LNCaP clone FGC (cell line): ENCODE data around the gene SLIRP.
"Not testable (repeated sequence)": the region's sequence is repeated elsewhere in the genome, so short reads cannot be mapped to it uniquely, and the experiment has no call there.

Experiments
- DNase-seq: peaks from one replicate; pipeline ENCODE4 v3.0.0-alpha.2; 2011; ENCODE audit warnings: low read depth
- H3K4me3 ChIP-seq: 2 replicates; pipeline ENCODE4 v1.5.1; 2011; ENCODE audit warnings: mild to moderate bottlenecking, low read depth, low read length, control low read depth
- CTCF ChIP-seq: IDR thresholded peaks from 2 replicates; pipeline ENCODE4 v1.5.1; 2012; ENCODE audit warnings: mild to moderate bottlenecking; ENCODE audit not compliant: control insufficient read depth, insufficient read depth; ENCODE audit errors: extremely low read depth

SLIRP gene

DNA sequence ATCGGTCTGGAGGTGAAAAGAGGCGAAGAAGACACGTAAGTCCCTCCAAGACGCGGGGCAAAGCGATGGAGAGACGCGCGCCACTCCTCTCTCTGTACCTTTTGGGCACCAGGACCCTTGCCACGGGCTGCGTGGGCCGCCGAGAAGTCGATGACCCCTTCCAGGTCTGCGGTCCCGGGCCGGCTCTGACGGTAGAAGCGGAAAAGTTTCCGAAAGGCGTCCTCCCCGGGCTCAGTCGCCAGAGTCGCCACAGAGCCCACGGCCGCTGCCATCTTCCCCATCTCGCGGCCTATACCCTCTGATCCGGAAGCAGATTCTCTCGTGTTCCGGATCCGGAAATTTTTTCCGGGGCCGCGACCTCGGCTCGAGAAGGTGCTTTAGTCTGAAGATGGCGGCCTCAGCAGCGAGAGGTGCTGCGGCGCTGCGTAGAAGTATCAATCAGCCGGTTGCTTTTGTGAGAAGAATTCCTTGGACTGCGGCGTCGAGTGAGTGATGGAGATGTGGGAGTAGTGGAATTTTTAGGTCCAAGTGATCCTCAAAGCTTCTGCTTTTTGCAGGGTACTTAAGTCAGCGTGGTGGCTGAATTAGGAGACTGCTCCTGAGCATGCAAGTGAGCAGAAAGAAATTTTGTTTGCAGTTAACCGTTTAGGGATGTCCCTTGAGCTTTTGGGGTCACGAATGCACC lies at the start of gene SLIRP, which contains the start of gene ALKBH1:
TSS of gene SLIRP (plus strand) at position 380 of the 685 bp plus-strand sequence. CDS start at position 389, 9 bp downstream.
TSS of gene ALKBH1 (minus strand) at position 300 of the 685 bp plus-strand sequence. CDS start at position 281, 19 bp downstream.
- DNase-seq, result peak; percentile 54
- peak within 1 kb of the TSS; percentile 98 for H3K4me3 ChIP-seq
- TF ChIP-seq CTCF, result no peak

GRCh38 chr14:77659831-77660230 lies 48.1 kb upstream of the SLIRP start:
- H3K4me3 ChIP-seq, result no peak overlapping the region
- DNase-seq, result no peak
- no peak for TF ChIP-seq CTCF

DNA sequence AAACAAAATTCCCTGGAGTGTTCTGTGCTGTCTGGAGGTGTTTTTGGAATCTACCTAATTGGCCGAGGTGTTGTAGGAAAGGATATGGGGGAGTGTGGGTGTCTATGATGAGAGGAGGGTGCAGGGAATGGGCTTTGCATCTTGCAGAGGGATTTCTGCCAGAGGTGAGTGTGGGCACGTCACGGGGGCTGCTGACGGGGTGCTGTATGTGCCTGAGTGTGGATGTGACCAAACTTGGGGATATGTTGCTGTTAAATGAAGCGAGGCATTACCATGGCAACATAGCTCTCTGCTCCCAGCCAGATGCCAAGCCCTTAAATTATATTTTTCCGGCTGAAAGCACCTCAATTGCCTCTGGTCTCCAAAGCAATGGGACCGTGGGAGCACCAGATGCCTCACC lies 47.1 kb upstream of the SLIRP start:
- TF ChIP-seq CTCF, result no peak
- no peak overlapping the region for H3K4me3 ChIP-seq
- DNase-seq, result no peak

- H3K4me3 ChIP-seq, result not testable (repeated sequence)
Observed at GRCh38 chr14:77661562-77661961, 46.3 kb upstream of the SLIRP start.

DNA sequence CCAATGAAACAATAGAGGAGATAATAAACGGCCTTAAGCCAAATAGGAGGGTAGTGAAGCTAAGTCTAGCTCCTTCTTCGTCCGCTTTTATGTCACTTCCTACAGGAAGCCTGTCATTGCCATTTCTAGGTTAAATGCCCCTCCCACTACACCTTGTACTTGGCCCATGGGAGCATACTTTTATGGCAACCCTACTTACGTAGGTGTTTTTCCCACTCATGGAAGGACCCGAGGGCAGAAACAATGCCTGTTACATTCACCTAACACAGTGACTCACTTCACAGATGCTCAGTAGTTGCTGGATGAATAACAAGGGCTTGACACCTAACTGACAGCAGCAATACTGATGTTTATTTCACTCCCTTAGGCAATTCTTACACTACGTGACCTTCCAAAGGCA lies 44.6 kb upstream of the SLIRP start:
- DNase-seq, result no peak
- TF ChIP-seq CTCF, result no peak
- H3K4me3 ChIP-seq, result no peak overlapping the region

More at GRCh38 chr14:77661562-77661961, 46.3 kb upstream of the SLIRP start:
- DNase-seq, result not testable (repeated sequence)

- TF ChIP-seq CTCF, result no peak
- DNase-seq, result no peak
Observed at GRCh38 chr14:77667331-77667730, 40.6 kb upstream of the SLIRP start.

GRCh38 chr14:77673193-77673592 lies 34.7 kb upstream of the SLIRP start:
- no peak for DNase-seq
- no peak for TF ChIP-seq CTCF
- no peak overlapping the region for H3K4me3 ChIP-seq

More at GRCh38 chr14:77667331-77667730, 40.6 kb upstream of the SLIRP start:
- H3K4me3 ChIP-seq, result no peak overlapping the region
